Fibroblast of lung (primary cell): ENCODE data around the gene UGT1A3. TPM values are rescaled to one million over a fixed set of nuclear protein-coding genes. Genes with fewer than 3 reads are reported as not detected.
A peak's percentile ranks its signal among the peaks of the same experiment; 100 is the strongest.

ENCODE experiments used
- DNase-seq, 2 donors: peaks; one replicate each; pipeline versions ENCODE4 v3.0.0 to v3.0.0-alpha.2; 2010; ENCODE audit warnings: low read depth in 2 of 2
- H2AFZ ChIP-seq: 2 replicates; pipeline ENCODE4 v1.5.1; 2012; ENCODE audit warnings: low read length, control low read depth, inconsistent platforms
- H3K27ac ChIP-seq: 2 replicates; pipeline ENCODE4 v1.5.1; 2011; ENCODE audit warnings: low read length, control low read depth; ENCODE audit not compliant: insufficient read depth
- H3K27me3 ChIP-seq: 2 replicates; pipeline ENCODE4 v1.5.1; 2011; ENCODE audit warnings: mild to moderate bottlenecking, low read length; ENCODE audit not compliant: control insufficient read depth, insufficient read depth
- H3K36me3 ChIP-seq: 2 replicates; pipeline ENCODE4 v1.5.1; 2011; ENCODE audit warnings: low read length; ENCODE audit not compliant: control insufficient read depth, insufficient read depth
- H3K4me1 ChIP-seq: 2 replicates; pipeline ENCODE4 v1.5.1; 2011; ENCODE audit warnings: low read length; ENCODE audit not compliant: control insufficient read depth, insufficient read depth; ENCODE audit errors: extremely low read depth
- H3K4me2 ChIP-seq: 2 replicates; pipeline ENCODE4 v1.5.1; 2011; ENCODE audit warnings: low read length, control low read depth; ENCODE audit not compliant: insufficient read depth; ENCODE audit errors: extremely low read depth
- H3K4me3 ChIP-seq, 4 experiments: fragments of 200-600 bp in 1 of 4; sonication (generic) in 1 of 4; replicated peaks in 1 of 4; 2 replicates each; pipeline ENCODE4 v1.5.1; 2011 to 2016; ENCODE audit warnings: low read length in 4 of 4, low read depth in 3 of 4, mild to moderate bottlenecking in 3 of 4, control low read depth in 2 of 4, inconsistent platforms in 1 of 4, mixed read lengths in 1 of 4; ENCODE audit not compliant: insufficient read depth in 1 of 4; ENCODE audit errors: control extremely low read depth in 1 of 4
- H3K79me2 ChIP-seq: 2 replicates; pipeline ENCODE4 v1.5.1; 2012; ENCODE audit warnings: mild to moderate bottlenecking, low read length, inconsistent platforms; ENCODE audit not compliant: control insufficient read depth, insufficient read depth
- H3K9ac ChIP-seq: 2 replicates; pipeline ENCODE4 v1.5.1; 2011; ENCODE audit warnings: mild to moderate bottlenecking, low read length, control low read depth; ENCODE audit not compliant: insufficient read depth
- H3K9me3 ChIP-seq: 2 replicates; pipeline ENCODE4 v1.5.1; 2012; ENCODE audit warnings: low read depth, low read length; ENCODE audit not compliant: control insufficient read depth, insufficient read depth
- H4K20me1 ChIP-seq: 2 replicates; pipeline ENCODE4 v1.5.1; 2011; ENCODE audit warnings: low read length; ENCODE audit not compliant: control insufficient read depth, insufficient read depth; ENCODE audit errors: extremely low read depth
- EZH2 ChIP-seq: IDR thresholded peaks from 2 replicates; pipeline ENCODE4 v1.5.1; 2012; ENCODE audit warnings: low read length, control low read depth, mild to moderate bottlenecking; ENCODE audit errors: missing control alignments
- polyA plus RNA-seq, 2 donors: library from polyadenylated mRNA; depleted of rRNA in 1 of 2; stranded (reverse) in 1 of 2; unstranded in 1 of 2; fragments of >200 nt; gene quantifications; 2 replicates each; pipeline ENCODE4 v1.2.1, GENCODE V29; 2011 to 2012; ENCODE audit warnings: missing spikeins in 1 of 2
- total RNA-seq: library from RNA; depleted of rRNA; stranded (reverse); fragments of >200 nt; gene quantifications from 2 replicates; pipeline ENCODE4 v1.2.1, GENCODE V29; 2014
- TF ChIP-seq, protein P1 (sequence below), 2 donors: IDR thresholded peaks in 1 of 2; conservative IDR thresholded peaks in 1 of 2; 1 replicate in 1 of 2; 2 replicates in 1 of 2; pipeline ENCODE4 v1.5.1; 2011 to 2012; ENCODE audit warnings: low read length in 2 of 2, control low read depth in 1 of 2, inconsistent platforms in 1 of 2, low read depth in 1 of 2, mild to moderate bottlenecking in 1 of 2

The UGT1A3 gene
- total and polyA plus RNA-seq, 2 donors (not counting 1 experiment from before 2014, with no cell fraction given), result not detected

DNA sequence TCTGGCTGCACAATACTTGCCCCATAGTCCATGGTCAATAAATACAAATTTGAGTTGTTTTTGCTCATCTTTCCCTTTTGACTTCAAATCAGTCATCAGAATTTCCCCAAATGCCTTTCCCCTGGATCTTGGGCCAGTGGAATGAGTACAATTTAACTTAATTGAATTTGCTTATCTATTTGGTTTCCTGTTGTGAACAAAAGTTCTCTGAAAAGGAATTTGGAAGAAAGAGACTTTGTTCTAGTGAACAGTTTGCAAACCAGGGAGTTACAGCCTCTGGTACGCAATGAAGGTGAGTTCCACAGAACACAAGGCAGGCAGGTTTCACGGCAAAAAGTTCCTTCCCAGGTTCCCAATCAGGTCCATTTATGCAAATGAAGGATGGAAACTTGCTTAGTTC, 30.0 kb downstream of the UGT1A3 start:
- Histone ChIP-seq H4K20me1 (no peaks in the 10 kb centered on the region), H3K4me1 (no peaks in the 10 kb centered on the region), H3K9ac (no peak overlapping the region), H3K4me3 (no peak overlapping the region), H3K4me2 (no peak overlapping the region), H2AFZ (no peak overlapping the region), H3K36me3 (no peaks in the 10 kb centered on the region), H3K27me3 (no peaks in the 10 kb centered on the region), H3K27ac (no peak overlapping the region), H3K9me3 (no peaks in the 10 kb centered on the region), H3K79me2 (no peaks in the 10 kb centered on the region)
- TF ChIP-seq EZH2, result no peak
- TF ChIP-seq, protein P1, sequence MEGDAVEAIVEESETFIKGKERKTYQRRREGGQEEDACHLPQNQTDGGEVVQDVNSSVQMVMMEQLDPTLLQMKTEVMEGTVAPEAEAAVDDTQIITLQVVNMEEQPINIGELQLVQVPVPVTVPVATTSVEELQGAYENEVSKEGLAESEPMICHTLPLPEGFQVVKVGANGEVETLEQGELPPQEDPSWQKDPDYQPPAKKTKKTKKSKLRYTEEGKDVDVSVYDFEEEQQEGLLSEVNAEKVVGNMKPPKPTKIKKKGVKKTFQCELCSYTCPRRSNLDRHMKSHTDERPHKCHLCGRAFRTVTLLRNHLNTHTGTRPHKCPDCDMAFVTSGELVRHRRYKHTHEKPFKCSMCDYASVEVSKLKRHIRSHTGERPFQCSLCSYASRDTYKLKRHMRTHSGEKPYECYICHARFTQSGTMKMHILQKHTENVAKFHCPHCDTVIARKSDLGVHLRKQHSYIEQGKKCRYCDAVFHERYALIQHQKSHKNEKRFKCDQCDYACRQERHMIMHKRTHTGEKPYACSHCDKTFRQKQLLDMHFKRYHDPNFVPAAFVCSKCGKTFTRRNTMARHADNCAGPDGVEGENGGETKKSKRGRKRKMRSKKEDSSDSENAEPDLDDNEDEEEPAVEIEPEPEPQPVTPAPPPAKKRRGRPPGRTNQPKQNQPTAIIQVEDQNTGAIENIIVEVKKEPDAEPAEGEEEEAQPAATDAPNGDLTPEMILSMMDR (conservative IDR thresholded peaks at IDR 0.05 in 1 of 2, IDR thresholded peaks at IDR 0.05 in 1 of 2; ENCODE audit: low read depth in 1 of 2, low read length in 2 of 2), result no peak
- peak in 1 of 2 donors; percentile 46 for DNase-seq

DNA sequence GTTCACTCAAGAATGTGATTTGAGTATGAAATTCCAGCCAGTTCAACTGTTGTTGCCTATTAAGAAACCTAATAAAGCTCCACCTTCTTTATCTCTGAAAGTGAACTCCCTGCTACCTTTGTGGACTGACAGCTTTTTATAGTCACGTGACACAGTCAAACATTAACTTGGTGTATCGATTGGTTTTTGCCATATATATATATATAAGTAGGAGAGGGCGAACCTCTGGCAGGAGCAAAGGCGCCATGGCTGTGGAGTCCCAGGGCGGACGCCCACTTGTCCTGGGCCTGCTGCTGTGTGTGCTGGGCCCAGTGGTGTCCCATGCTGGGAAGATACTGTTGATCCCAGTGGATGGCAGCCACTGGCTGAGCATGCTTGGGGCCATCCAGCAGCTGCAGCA, 31.2 kb downstream of the UGT1A3 start, which contains the start of gene UGT1A1:
UGT1A1 (plus strand) TSS at position 228 of the 400 bp plus-strand sequence; CDS start at position 246, 18 bp downstream.
- DNase-seq, result no peak
- no peak within 1 kb of the TSS for H3K9ac ChIP-seq
- no peaks in the 10 kb centered on the region for H3K27me3 ChIP-seq
- H2AFZ ChIP-seq, result no peak within 1 kb of the TSS
- H3K36me3 ChIP-seq, result no peaks in the 10 kb centered on the region
- no peaks in the 10 kb centered on the region for H3K79me2 ChIP-seq
- H3K4me3 ChIP-seq, result no peak within 1 kb of the TSS
- no peak within 1 kb of the TSS for H3K4me2 ChIP-seq
- H3K9me3 ChIP-seq, result no peaks in the 10 kb centered on the region
- no peaks in the 10 kb centered on the region for H4K20me1 ChIP-seq
- TF ChIP-seq, protein P1 (conservative IDR thresholded peaks at IDR 0.05 in 1 of 2, IDR thresholded peaks at IDR 0.05 in 1 of 2; ENCODE audit: low read depth in 1 of 2, low read length in 2 of 2), result no peak
- no peak for TF ChIP-seq EZH2
- H3K27ac ChIP-seq, result no peak within 1 kb of the TSS
- peaks cover 3% of the 10 kb centered on the region for H3K4me1 ChIP-seq

DNA sequence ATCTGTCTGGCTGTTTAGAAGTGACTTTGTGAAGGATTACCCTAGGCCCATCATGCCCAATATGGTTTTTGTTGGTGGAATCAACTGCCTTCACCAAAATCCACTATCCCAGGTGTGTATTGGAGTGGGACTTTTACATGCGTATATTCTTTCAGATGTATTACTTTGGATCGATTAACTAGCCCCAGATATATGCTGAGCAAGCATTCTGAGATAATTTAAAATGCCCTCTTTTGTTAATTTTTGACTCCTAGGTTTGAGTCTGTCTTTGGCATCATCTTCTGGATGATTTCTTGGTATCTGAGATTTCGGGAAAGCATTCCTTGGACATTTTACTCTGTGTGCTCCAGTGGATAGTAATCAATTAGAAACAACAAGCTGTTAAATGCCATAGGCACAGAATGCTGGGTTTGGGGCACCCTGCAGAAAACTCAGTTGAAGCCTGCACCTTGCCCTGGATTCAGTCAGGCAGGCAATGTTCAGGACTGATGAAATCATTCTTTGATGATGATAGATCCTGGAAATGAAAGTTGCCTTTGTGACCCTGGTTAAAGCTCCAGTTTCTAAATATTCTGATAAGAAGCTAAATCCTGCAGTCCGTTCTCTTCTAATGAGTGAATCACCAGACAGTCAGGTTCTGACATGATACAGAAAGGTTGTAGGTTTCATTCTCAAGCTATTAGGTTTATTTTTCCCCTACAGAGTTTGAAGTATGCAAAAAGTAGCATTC, 32.4 kb downstream of the UGT1A3 start:
- H3K9me3 ChIP-seq, result no peaks in the 10 kb centered on the region
- peaks cover 3% of the 10 kb centered on the region for H3K4me1 ChIP-seq
- H4K20me1 ChIP-seq, result no peaks in the 10 kb centered on the region
- H2AFZ ChIP-seq, result no peak overlapping the region
- H3K36me3 ChIP-seq, result no peaks in the 10 kb centered on the region
- TF ChIP-seq, protein P1 (conservative IDR thresholded peaks at IDR 0.05 in 1 of 2, IDR thresholded peaks at IDR 0.05 in 1 of 2; ENCODE audit: low read depth in 1 of 2, low read length in 2 of 2), result no peak
- no peak for TF ChIP-seq EZH2
- H3K27me3 ChIP-seq, result no peaks in the 10 kb centered on the region
- H3K4me3 ChIP-seq, result no peak overlapping the region
- no peaks in the 10 kb centered on the region for H3K79me2 ChIP-seq
- H3K9ac ChIP-seq, result no peak overlapping the region
- H3K27ac ChIP-seq, result no peak overlapping the region
- H3K4me2 ChIP-seq, result no peak overlapping the region
- DNase-seq, result peak in 1 of 2 donors; percentile 66
